HCT116 (cell line): ENCODE data around the gene POLG.

Source experiments
- EZH2 ChIP-seq: fragments of 200-600 bp; sonication (generic); IDR thresholded peaks from 2 replicates; pipeline ENCODE4 v1.6.1; 2017; ENCODE audit warnings: antibody characterized with exemption, mixed run types
- POLR2A ChIP-seq: IDR thresholded peaks from 2 replicates; pipeline ENCODE4 v1.7.0; 2011; ENCODE audit warnings: borderline replicate concordance; ENCODE audit not compliant: insufficient read depth, insufficient read length; ENCODE audit errors: extremely low read depth
- POLR2AphosphoS5 ChIP-seq: IDR thresholded peaks from 2 replicates; pipeline ENCODE4 v1.6.1; 2011; ENCODE audit warnings: mild to moderate bottlenecking, low read depth, low read length, moderate library complexity
- SP1 ChIP-seq: IDR thresholded peaks from 2 replicates; pipeline ENCODE4 v1.6.1; 2012; ENCODE audit warnings: low read depth
- TF ChIP-seq, protein P1 (sequence below), 3 experiments: fragments of 200-600 bp in 1 of 3; sonication (generic) in 1 of 3; IDR thresholded peaks in 2 of 3; conservative IDR thresholded peaks in 1 of 3; 2 replicates each; pipeline ENCODE4 v1.5.1; 2012 to 2017; ENCODE audit warnings: low read depth in 2 of 3, low read length in 2 of 3, antibody characterized with exemption in 1 of 3, borderline replicate concordance in 1 of 3, control low read depth in 1 of 3, mild to moderate bottlenecking in 1 of 3, mixed read lengths in 1 of 3, mixed run types in 1 of 3, moderate library complexity in 1 of 3; ENCODE audit not compliant: insufficient read depth in 1 of 3
- TF ChIP-seq, protein P2 (sequence below): IDR thresholded peaks from 2 replicates; pipeline ENCODE4 v1.6.1; 2011; ENCODE audit warnings: mild to moderate bottlenecking, low read length, moderate library complexity; ENCODE audit not compliant: insufficient replicate concordance; ENCODE audit errors: extremely low read depth

DNA sequence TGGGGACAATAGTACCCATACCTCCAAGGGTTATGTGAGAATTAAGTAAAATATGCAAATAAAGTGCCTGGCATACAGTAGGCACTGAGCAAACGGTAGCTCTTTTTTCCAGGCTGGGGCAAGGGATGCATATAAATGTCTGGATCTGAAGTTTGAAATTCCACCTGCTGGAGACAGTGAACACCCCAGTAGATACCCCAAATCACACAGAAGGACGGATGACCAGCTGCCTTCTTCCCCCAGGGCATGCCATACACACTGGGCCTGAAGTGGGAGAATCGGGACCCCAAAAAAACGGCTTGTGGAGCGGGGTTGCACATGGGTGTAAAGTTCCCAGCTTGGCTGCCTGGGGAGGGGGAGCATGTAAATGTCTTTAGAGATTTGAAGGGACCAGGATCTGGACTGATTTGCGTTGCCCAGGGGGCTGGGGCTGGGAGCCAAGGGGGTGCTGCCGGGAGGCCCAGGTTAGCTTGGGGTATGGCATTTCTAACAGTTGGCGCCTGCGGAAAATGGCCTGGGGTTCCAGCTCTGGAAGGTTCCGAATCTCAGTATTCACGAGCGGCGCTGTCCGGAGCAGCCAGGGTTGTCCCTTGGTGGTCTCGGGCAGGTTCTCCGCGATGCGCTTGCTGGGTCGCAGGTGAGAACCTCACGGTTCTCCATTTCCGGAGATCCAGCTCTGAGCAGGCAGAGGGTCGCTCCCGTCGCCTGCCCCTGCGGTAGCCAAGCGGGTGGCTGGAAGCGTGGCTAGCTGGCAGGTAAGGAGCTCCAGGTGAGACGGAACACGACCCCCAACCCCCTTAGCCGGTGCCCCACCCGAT lies 42.6 kb upstream of the POLG start:
- TF ChIP-seq SP1 (no peak), POLR2AphosphoS5 (no peak), POLR2A (no peak), EZH2 (no peak)
- TF ChIP-seq, protein P1, sequence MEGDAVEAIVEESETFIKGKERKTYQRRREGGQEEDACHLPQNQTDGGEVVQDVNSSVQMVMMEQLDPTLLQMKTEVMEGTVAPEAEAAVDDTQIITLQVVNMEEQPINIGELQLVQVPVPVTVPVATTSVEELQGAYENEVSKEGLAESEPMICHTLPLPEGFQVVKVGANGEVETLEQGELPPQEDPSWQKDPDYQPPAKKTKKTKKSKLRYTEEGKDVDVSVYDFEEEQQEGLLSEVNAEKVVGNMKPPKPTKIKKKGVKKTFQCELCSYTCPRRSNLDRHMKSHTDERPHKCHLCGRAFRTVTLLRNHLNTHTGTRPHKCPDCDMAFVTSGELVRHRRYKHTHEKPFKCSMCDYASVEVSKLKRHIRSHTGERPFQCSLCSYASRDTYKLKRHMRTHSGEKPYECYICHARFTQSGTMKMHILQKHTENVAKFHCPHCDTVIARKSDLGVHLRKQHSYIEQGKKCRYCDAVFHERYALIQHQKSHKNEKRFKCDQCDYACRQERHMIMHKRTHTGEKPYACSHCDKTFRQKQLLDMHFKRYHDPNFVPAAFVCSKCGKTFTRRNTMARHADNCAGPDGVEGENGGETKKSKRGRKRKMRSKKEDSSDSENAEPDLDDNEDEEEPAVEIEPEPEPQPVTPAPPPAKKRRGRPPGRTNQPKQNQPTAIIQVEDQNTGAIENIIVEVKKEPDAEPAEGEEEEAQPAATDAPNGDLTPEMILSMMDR (IDR thresholded peaks at IDR 0.05 in 2 of 3, conservative IDR thresholded peaks at IDR 0.05 in 1 of 3; ENCODE audit: borderline replicate concordance in 1 of 3, insufficient read depth in 1 of 3, low read depth in 2 of 3, low read length in 2 of 3), result no peak
- TF ChIP-seq, protein P2, sequence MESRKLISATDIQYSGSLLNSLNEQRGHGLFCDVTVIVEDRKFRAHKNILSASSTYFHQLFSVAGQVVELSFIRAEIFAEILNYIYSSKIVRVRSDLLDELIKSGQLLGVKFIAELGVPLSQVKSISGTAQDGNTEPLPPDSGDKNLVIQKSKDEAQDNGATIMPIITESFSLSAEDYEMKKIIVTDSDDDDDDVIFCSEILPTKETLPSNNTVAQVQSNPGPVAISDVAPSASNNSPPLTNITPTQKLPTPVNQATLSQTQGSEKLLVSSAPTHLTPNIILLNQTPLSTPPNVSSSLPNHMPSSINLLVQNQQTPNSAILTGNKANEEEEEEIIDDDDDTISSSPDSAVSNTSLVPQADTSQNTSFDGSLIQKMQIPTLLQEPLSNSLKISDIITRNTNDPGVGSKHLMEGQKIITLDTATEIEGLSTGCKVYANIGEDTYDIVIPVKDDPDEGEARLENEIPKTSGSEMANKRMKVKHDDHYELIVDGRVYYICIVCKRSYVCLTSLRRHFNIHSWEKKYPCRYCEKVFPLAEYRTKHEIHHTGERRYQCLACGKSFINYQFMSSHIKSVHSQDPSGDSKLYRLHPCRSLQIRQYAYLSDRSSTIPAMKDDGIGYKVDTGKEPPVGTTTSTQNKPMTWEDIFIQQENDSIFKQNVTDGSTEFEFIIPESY, result no peak
